Fibroblast of skin of right biceps (primary cell): ENCODE results near the gene TXNRD3.
A peak's percentile ranks its signal among the peaks of the same experiment; 100 is the strongest.

Experiments
- DNase-seq: peaks from one replicate; pipeline ENCODE4 v3.0.0-alpha.2; 2013

The TXNRD3 gene

GRCh38 chr3:126654571-126655383 is at the start of gene TXNRD3:
Gene TXNRD3 (minus strand): TSS chr3:126655124.
- DNase-seq: peak; percentile 67

DNA sequence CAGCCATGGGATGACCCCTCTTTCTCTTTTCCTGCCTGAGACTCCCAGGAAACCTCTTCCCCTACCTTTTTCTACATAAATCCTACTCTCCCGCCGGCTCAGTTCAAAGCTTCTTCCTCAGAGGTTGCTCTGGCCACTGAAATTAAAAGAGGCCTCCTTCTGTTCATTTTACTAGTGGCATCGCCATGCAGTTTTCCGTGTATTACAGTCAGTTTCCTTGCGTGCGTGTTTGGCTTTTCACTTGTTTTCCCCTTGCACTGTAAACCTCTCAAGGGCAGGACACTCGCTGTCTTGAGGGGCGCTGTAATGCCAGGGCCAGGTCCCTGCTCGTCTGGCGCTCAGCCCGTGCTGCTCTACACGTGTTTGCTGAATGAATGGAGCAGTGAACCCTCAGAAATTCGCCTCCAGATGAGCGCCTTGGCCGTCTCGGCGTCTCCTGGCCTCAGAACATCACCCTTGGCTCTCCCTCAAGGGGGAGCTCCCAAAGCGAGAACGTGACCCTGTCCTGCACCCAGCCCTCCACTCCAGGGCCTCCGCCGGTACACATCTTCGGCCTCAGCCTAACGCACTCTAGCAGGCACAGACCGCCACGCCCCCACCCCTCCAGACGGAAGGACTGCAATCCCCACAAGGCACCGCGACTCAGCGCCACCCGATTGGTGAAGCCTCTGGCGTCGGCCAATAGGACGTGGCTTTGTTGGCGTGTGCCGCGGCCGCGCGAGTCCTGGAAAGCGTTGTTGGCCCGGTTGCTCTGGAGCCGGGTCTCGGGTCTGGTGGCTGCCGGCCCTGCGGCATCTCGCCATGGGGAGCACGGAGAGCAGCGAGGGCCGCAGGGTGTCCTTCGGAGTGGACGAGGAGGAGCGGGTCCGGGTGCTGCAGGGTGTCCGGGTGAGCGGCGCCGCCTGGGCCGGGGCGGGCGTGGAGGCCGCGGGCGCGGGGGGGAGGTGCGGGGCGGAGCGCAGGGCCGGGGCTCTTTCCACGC is 48.9 kb upstream of the TXNRD3 start, which contains the start of gene CHCHD6:
TSS of gene CHCHD6 (plus strand) at position 729 of the 982 bp plus-strand sequence. CDS start at position 802, 73 bp downstream.
- peak; percentile 94 for DNase-seq

GRCh38 chr3:126699011-126699410 is 44.1 kb upstream of the TXNRD3 start:
- DNase-seq: no peak

DNA sequence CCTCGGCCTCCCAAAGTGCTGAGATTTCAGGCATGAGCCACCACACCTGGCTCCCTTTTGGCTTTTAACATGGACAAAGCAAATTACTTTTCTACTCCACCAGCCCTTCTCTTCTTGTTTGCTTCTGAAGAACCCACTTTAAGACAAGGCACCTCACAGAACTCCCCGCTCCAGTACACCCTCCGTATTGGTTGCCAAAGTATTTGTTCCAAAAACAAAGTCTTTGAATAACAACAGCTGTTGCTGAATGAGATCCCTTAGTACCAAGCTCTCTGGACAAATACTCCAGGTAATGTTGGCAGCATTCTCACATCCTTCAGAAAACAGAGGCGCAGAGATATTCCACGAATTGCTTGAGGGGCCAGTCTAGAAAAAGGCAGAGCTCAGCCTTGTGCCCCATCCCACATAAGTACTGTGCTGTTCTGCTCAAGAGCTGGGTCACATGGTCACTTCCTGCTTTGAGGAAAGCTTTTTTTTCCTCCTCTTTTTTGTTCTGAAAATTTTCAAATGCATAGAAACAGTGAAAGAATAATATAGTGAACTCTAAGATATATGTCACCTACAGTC is 41.9 kb upstream of the TXNRD3 start:
- no peak for DNase-seq

DNA sequence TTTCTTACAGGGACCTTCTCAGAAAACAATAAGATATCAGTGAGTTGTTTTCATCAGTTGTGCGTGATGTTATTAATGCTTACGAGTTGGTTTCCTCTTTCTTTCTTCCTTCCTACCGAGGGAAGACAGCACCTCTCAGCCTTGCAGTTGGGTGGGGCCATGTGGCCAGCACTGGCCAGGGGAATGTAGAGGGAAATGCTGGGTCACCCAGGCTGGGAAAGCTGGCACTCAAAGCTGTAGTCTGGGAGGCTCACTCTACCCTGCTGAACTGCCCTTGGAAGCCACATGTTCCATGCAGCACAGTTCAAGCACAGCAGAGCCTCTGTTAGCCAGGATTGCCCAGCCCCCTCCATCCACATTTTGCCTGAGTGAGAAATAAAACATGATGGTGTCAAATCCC is 39.0 kb upstream of the TXNRD3 start:
- no peak for DNase-seq

DNA sequence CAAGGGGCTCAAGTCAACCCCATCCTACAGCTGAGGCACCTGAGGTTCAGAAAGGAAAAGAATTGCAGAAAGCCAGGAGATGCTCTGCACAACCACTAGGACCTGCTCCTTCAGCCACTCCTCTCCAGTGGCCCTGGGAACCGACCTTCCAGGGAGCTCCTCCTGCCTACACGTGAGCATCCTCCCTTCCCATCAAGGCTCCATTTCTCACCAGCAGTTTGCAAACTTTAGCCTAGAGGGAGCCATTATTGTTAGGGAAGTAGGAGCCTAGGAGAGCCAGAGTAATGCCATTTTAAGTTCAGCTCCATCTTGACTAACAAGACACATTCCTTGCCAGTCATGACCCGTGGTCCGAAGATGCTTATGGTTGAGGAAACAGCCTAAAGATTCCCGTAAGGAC is 37.9 kb upstream of the TXNRD3 start:
- no peak for DNase-seq

- no peak for DNase-seq
These were observed 36.8 kb upstream of the TXNRD3 start for GRCh38 chr3:126691765-126692164.

- DNase-seq: peak; percentile 37
These were observed 30.6 kb upstream of the TXNRD3 start for GRCh38 chr3:126685493-126685892.

GRCh38 chr3:126685021-126685420 is 30.1 kb upstream of the TXNRD3 start:
- no peak for DNase-seq

DNA sequence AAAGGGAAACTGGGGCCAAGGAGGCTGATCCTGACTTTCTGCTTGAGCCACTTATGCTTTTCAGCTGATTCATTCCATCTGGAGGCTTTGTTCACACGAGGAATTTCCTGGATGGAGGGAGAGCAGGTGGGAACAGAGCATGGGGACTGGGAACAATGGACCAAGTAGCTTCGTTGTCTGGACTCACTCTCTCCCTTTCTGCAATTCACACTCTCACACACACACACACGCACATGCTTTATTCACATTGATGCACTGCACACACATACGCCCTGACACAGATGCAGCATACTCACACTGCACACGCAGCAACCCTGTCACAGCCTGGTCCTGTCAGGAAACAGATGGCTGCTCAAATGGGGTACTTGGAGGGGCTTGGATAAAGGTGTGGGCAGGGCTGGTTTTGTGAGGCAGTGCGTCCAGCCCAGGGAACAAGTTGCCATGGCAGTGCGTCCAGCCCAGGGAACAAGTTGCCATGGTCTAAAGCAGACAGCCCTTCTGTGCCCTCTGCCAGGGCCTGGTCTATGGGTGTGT is 29.4 kb upstream of the TXNRD3 start:
- DNase-seq: peak; percentile 27

DNA sequence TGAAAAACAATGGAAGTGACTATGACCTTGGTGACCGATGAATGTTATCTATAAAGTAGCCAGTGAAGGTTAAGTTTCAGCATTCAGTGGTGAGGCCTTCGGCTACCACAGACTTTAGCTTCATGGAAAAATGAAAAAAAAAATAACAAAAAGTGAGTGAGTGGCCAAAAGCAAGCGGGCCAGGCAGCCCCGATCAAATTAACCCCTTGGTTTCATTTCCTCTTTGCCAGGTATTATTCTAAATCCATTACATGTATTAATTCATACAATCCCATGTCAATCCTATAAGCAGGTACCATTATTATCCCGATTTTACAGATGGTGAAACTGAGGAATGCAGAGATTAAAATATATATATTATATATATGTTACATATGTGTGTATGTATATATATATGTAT is 28.1 kb upstream of the TXNRD3 start:
- DNase-seq: no peak

- DNase-seq: no peak
These were observed 27.1 kb upstream of the TXNRD3 start for GRCh38 chr3:126682009-126682408.

- no peak for DNase-seq
These were observed 25.7 kb upstream of the TXNRD3 start for GRCh38 chr3:126680667-126681055.

DNA sequence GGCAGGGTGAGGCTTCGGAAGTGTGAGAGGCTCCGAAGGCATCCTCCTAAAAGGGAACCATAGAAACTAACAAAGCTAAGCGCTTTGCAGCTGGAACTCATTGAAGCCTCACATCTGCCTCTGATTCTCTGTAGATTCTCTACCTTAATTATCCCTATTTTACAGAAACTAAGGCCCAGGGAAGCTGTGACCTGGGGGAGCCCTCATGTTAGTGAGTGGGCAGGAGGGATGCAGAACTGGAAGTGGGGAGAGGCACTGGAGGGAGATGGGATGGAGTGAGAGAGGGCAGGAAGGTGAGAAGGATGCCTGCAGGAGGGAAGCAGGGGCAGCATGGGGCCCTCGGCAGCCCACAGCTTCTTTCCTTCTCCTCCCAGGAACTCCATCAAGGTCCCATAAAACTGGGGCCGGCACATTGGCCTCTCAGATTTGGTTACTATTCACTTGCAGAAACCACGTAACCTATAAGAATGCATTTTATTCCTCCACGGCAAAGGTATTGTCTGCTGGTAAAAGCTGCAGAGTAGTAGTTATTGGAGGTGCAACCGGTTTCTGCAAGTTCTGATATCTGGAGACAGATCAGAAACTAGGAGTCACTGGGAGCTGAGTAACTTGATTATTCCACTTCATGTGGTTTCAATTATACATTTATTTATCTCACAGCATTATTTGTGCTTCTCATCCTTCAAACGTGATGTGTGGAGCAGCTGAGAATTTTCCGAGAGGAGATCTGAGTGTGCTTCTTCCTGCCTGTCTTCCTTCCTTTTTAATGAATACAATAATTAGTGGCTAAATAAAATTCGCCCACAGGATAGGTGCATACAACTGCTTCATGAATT is 25.1 kb upstream of the TXNRD3 start:
- DNase-seq: peak; percentile 49

- peak; percentile 66 for DNase-seq
These were observed 24.4 kb upstream of the TXNRD3 start for GRCh38 chr3:126679318-126679751.

GRCh38 chr3:126678693-126679317 is 23.9 kb upstream of the TXNRD3 start:
- no peak for DNase-seq

- no peak for DNase-seq
These were observed 23.1 kb upstream of the TXNRD3 start for GRCh38 chr3:126677862-126678503.

- peak; percentile 44 for DNase-seq
These were observed 22.2 kb upstream of the TXNRD3 start for GRCh38 chr3:126676919-126677705.

DNA sequence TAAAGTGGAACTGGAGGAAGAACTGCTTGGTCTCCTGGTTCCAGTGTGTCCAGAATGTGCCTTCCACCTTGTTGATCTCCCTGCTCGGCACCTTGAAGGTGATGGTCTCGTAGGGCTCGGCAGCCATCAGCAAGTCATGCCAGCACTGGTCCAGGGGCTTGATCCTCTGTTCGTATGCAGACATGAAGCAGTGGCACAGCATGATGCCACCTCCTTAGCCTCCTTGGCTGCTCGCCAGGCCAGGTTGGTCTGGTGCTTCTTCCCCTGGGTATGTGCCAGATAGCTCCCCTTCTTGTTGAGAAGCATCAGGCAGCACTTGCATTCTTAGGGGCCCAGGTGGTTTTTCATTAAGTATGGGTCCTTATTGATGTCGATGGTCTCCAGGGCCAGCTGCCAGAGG is 17.8 kb upstream of the TXNRD3 start:
- no peak for DNase-seq

DNA sequence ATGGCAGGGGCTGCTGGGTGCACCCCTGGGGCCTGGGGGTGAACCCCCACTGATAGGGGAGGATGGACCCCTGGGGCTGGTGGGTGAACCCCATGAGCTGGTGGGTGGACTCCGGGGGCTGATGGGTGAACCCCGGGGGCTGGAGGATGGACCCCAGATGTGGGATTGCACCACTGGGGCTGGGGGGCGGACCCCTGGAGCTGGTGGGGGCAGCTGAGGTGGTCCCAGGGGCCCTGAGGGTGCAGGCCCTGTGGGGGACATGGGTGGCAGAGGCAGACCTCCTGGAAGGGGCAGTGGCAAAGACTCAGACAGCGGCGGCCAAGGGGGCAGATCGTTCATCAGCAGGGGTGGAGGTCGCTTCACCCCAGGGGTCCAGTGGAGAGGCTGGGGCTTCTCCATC is 17.4 kb upstream of the TXNRD3 start:
- DNase-seq: no peak
